NCI-H82 (cell line): ENCODE measurements around the gene GRIK4.

Experiments used
- DNase-seq: peaks from one replicate; lab custom pipeline; 2025; lab: John Stamatoyannopoulos, UW

Gene GRIK4

GRCh38 chr11:120635136-120635810 is 123.7 kb downstream of the GRIK4 start:
- no peak for DNase-seq

- DNase-seq, result no peak
Observed at GRCh38 chr11:120637131-120637530, 125.6 kb downstream of the GRIK4 start.

- no peak for DNase-seq
Observed at GRCh38 chr11:120642196-120642894, 130.8 kb downstream of the GRIK4 start.

GRCh38 chr11:120643284-120643683 is 131.7 kb downstream of the GRIK4 start:
- no peak for DNase-seq

GRCh38 chr11:120645639-120646038 is 134.1 kb downstream of the GRIK4 start:
- DNase-seq, result no peak

- no peak for DNase-seq
Observed at GRCh38 chr11:120646206-120646605, 134.7 kb downstream of the GRIK4 start.

- DNase-seq, result no peak
Observed at GRCh38 chr11:120647681-120648080, 136.1 kb downstream of the GRIK4 start.

GRCh38 chr11:120648771-120649170 is 137.2 kb downstream of the GRIK4 start:
- no peak for DNase-seq

GRCh38 chr11:120649316-120649715 is 137.8 kb downstream of the GRIK4 start:
- DNase-seq, result no peak

GRCh38 chr11:120651396-120651795 is 139.8 kb downstream of the GRIK4 start:
- DNase-seq, result no peak

GRCh38 chr11:120651836-120652235 is 140.3 kb downstream of the GRIK4 start:
- no peak for DNase-seq

- no peak for DNase-seq
Observed at GRCh38 chr11:120652705-120653335, 141.3 kb downstream of the GRIK4 start.

- no peak for DNase-seq
Observed at GRCh38 chr11:120655589-120655988, 144.0 kb downstream of the GRIK4 start.

- DNase-seq, result no peak
Observed at GRCh38 chr11:120657306-120658070, 145.9 kb downstream of the GRIK4 start.

GRCh38 chr11:120658071-120658423 is 146.5 kb downstream of the GRIK4 start:
- DNase-seq, result no peak

GRCh38 chr11:120659076-120659475 is 147.5 kb downstream of the GRIK4 start:
- peak; percentile 14 for DNase-seq

- peak; percentile 84 for DNase-seq
Observed at GRCh38 chr11:120660024-120660565, 148.5 kb downstream of the GRIK4 start.

GRCh38 chr11:120662071-120662676 is 150.6 kb downstream of the GRIK4 start:
- peak; percentile 52 for DNase-seq

- DNase-seq, result no peak
Observed at GRCh38 chr11:120663142-120663541, 151.6 kb downstream of the GRIK4 start.

- DNase-seq, result peak; percentile 18
Observed at GRCh38 chr11:120666121-120666639, 154.6 kb downstream of the GRIK4 start.

GRCh38 chr11:120667281-120667680 is 155.7 kb downstream of the GRIK4 start:
- peak; percentile 91 for DNase-seq

- no peak for DNase-seq
Observed at GRCh38 chr11:120667934-120668333, 156.4 kb downstream of the GRIK4 start.
